ENCODE data around the gene PDK2.

GRCh38 chr17:50146927-50147665, 51.9 kb downstream of the PDK2 start:
- no peak for TF ChIP-seq CTCF (IDR thresholded peaks at IDR 0.05 in 2 of 3, conservative IDR thresholded peaks at IDR 0.05 in 1 of 3; ENCODE audit: insufficient read depth in 2 of 3, low read depth in 1 of 3, low read length in 3 of 3)
- TF ChIP-seq ZBTB33 (CRISPR knock-in tag; IDR thresholded peaks at IDR 0.05): no peak
- TF ChIP-seq POLR2A (conservative IDR thresholded peaks at IDR 0.05): no peak
- no peak for TF ChIP-seq EP400 (IDR thresholded peaks at IDR 0.05)
- TF ChIP-seq TAL1 (IDR thresholded peaks at IDR 0.05): no peak
- no peak for TF ChIP-seq ERF (CRISPR knock-in tag; IDR thresholded peaks at IDR 0.05)
- no peak for TF ChIP-seq CCAR2 (IDR thresholded peaks at IDR 0.05; ENCODE audit: low read depth, low read length)
- no peak for TF ChIP-seq DNMT1 (IDR thresholded peaks at IDR 0.05)
- TF ChIP-seq JUN (IDR thresholded peaks at IDR 0.05; ENCODE audit: borderline replicate concordance, low read depth, low read length): no peak
- no peak for TF ChIP-seq JUN (CRISPR knock-in tag; IDR thresholded peaks at IDR 0.05; ENCODE audit: borderline replicate concordance)
- TF ChIP-seq GTF2A2 (tag; IDR thresholded peaks at IDR 0.05): no peak
- TF ChIP-seq SREBF2 (CRISPR knock-in tag; IDR thresholded peaks at IDR 0.05): no peak
- TF ChIP-seq CHCHD3 (CRISPR knock-in tag; IDR thresholded peaks at IDR 0.05): no peak
- no peak for TF ChIP-seq NR2F6 (CRISPR knock-in tag; IDR thresholded peaks at IDR 0.05)

All from K562 (cell line).